ENCODE measurements around the gene ITGB8.

ITGB8 gene

DNA sequence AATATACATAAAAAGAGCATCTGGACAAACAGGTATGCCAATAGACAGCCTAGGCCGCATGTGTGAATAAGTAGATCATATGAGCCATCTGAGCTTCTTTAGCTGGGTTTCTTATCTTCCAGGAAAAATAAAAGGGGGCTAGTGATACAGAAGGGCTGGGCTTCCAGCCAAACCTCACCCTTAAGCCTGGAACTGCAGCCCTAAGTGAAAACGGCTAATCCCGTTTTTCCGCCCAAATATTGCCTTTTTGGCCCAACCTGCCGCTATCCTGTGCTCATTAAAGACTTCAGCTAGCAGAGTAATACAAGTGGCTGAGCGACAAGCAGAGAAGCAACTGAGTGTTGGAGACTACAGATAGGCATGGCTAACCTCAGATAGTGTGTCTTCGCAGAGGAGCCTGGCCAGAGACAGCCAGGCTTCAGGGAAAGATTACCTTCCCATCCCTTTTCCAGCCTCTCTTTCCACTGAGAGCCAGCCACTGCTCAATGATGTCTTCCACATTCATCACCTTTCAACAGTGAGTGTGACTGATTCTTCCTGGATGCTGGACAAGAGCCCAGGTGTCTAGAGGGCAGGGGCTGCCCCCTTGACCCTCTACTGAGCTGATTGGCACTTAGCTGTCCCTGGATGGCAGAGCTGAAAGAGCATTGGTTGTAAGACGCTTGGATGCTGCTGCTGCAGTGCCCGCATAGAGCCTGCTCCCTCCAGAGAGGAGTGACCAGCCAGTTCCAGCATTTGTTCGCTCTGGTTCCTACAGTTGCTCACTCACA is 108.9 kb downstream of the ITGB8 start:
- no peak overlapping the region for H2BK5ac ChIP-seq (ENCODE audit: low read length)
- no peaks in the 10 kb centered on the region for H3K27me3 ChIP-seq (ENCODE audit: insufficient read depth, low read length, poor library complexity)
- DNase-seq, result peak; percentile 42
- H2BK15ac ChIP-seq (replicated peaks; ENCODE audit: low read depth), result no peak overlapping the region
- H3K56ac ChIP-seq (ENCODE audit: low read length), result peak overlapping the region; percentile 25
- H3K4me2 ChIP-seq (ENCODE audit: low read length), result no peak overlapping the region
- H3K79me2 ChIP-seq (ENCODE audit: control insufficient read depth, insufficient read depth, low read length), result no peaks in the 10 kb centered on the region
- no peaks in the 10 kb centered on the region for H3K79me1 ChIP-seq (ENCODE audit: low read length)
- H3K4ac ChIP-seq (ENCODE audit: low read depth, low read length), result no peak overlapping the region
- H4K8ac ChIP-seq (ENCODE audit: low read depth, low read length), result no peak overlapping the region
- H3K23ac ChIP-seq (ENCODE audit: low read length), result peak overlapping the region; percentile 45
- H4K5ac ChIP-seq (ENCODE audit: low read length), result no peak overlapping the region
- H3K27ac ChIP-seq (ENCODE audit: low read depth, low read length), result no peak overlapping the region
- H3K4me1 ChIP-seq (ENCODE audit: control insufficient read depth, low read depth, low read length), result peaks cover 2% of the 10 kb centered on the region
- no peak overlapping the region for H3K18ac ChIP-seq (ENCODE audit: low read length)
- no peak overlapping the region for H2BK120ac ChIP-seq (ENCODE audit: low read depth, low read length)
- WGBS (ENCODE audit: extremely low coverage, insufficient coverage, low lambda C conversion rate), result no CpG with 5 or more reads among the region's 10 CpGs
- no peaks in the 10 kb centered on the region for H3K36me3 ChIP-seq (ENCODE audit: control insufficient read depth, insufficient read depth, low read length)
- H2AK5ac ChIP-seq (ENCODE audit: low read length), result no peak overlapping the region
- H3K9ac ChIP-seq (ENCODE audit: low read length), result no peak overlapping the region
- no peak overlapping the region for H3K4me3 ChIP-seq (ENCODE audit: low read length)

DNA sequence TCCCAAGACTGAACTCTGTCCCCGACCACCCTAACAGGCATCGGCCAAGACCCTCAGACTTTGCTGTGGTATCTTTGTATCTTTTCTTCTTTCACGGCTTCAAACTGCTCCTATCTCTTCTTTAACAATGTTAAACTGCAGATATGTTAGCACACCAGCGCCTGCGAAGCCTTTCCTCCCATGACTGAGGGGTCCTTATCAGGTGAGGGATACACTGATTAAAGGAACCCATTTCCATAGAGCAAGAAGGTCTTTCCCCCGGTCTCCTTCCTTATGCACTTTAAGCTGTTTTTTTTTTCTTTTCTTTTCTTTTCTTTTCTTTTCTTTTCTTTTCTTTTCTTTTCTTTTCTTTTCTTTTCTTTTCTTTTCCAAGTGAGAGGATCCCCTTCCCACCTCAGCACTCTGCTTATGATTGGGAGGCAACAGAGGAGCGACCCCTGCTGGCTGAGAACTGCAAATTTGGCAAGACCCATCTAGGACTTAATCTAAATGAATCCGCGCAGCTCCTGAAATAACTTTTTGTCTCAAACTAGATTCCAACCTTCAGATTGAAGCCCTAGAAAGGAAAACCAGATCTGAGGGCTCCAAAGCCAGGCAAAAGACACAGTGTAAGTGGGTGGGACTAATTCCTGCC is 109.9 kb downstream of the ITGB8 start:
- no peak overlapping the region for H3K4me3 ChIP-seq (ENCODE audit: low read length)
- no peak overlapping the region for H3K4me2 ChIP-seq (ENCODE audit: low read length)
- no peaks in the 10 kb centered on the region for H3K27me3 ChIP-seq (ENCODE audit: insufficient read depth, low read length, poor library complexity)
- H3K4ac ChIP-seq (ENCODE audit: low read depth, low read length), result no peak overlapping the region
- no peak overlapping the region for H2BK15ac ChIP-seq (replicated peaks; ENCODE audit: low read depth)
- no peak overlapping the region for H4K5ac ChIP-seq (ENCODE audit: low read length)
- H3K4me1 ChIP-seq (ENCODE audit: control insufficient read depth, low read depth, low read length), result peaks cover 2% of the 10 kb centered on the region
- no peaks in the 10 kb centered on the region for H3K79me2 ChIP-seq (ENCODE audit: control insufficient read depth, insufficient read depth, low read length)
- peak; percentile 83 for DNase-seq
- H2AK5ac ChIP-seq (ENCODE audit: low read length), result no peak overlapping the region
- no peak overlapping the region for H3K23ac ChIP-seq (ENCODE audit: low read length)
- H3K18ac ChIP-seq (ENCODE audit: low read length), result no peak overlapping the region
- H3K27ac ChIP-seq (ENCODE audit: low read depth, low read length), result no peak overlapping the region
- H2BK120ac ChIP-seq (ENCODE audit: low read depth, low read length), result no peak overlapping the region
- peak overlapping the region; percentile 44 for H3K56ac ChIP-seq (ENCODE audit: low read length)
- no CpG with 5 or more reads among the region's 9 CpGs for WGBS (ENCODE audit: extremely low coverage, insufficient coverage, low lambda C conversion rate)
- H2BK5ac ChIP-seq (ENCODE audit: low read length), result peak overlapping the region; percentile 54
- H3K9ac ChIP-seq (ENCODE audit: low read length), result no peak overlapping the region
- H3K79me1 ChIP-seq (ENCODE audit: low read length), result no peaks in the 10 kb centered on the region
- no peak overlapping the region for H4K8ac ChIP-seq (ENCODE audit: low read depth, low read length)
- H3K36me3 ChIP-seq (ENCODE audit: control insufficient read depth, insufficient read depth, low read length), result no peaks in the 10 kb centered on the region

DNA sequence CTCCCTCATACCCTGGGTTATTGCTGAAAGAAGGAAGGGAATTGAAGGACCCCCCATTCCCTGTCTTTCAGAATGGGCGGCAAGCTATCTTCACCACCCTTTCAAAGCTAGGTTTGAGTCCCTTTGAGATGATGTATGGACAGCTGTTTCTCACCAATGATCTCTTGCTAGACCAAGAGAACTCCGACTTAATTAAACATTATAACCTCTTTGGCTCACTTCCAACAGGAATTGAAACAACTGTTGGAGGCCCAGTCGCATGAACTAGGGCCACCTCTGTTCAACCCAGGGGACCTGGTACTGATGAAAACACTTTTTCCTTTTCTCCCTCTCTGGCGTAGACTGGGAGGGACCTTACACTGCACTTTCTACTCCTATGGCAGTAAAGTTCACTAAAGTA is 110.6 kb downstream of the ITGB8 start:
- no CpG with 5 or more reads among the region's 4 CpGs for WGBS (ENCODE audit: extremely low coverage, insufficient coverage, low lambda C conversion rate)
- no peak overlapping the region for H4K8ac ChIP-seq (ENCODE audit: low read depth, low read length)
- no peak overlapping the region for H4K5ac ChIP-seq (ENCODE audit: low read length)
- no peak overlapping the region for H3K18ac ChIP-seq (ENCODE audit: low read length)
- H2BK120ac ChIP-seq (ENCODE audit: low read depth, low read length), result no peak overlapping the region
- no peaks in the 10 kb centered on the region for H3K79me2 ChIP-seq (ENCODE audit: control insufficient read depth, insufficient read depth, low read length)
- H3K56ac ChIP-seq (ENCODE audit: low read length), result no peak overlapping the region
- H2AK5ac ChIP-seq (ENCODE audit: low read length), result no peak overlapping the region
- H3K9ac ChIP-seq (ENCODE audit: low read length), result no peak overlapping the region
- no peak overlapping the region for H3K4me2 ChIP-seq (ENCODE audit: low read length)
- DNase-seq, result no peak
- H3K27ac ChIP-seq (ENCODE audit: low read depth, low read length), result no peak overlapping the region
- no peak overlapping the region for H3K23ac ChIP-seq (ENCODE audit: low read length)
- no peaks in the 10 kb centered on the region for H3K36me3 ChIP-seq (ENCODE audit: control insufficient read depth, insufficient read depth, low read length)
- no peak overlapping the region for H3K4me3 ChIP-seq (ENCODE audit: low read length)
- H3K4me1 ChIP-seq (ENCODE audit: control insufficient read depth, low read depth, low read length), result peaks cover 2% of the 10 kb centered on the region
- no peak overlapping the region for H2BK5ac ChIP-seq (ENCODE audit: low read length)
- no peaks in the 10 kb centered on the region for H3K79me1 ChIP-seq (ENCODE audit: low read length)
- H2BK15ac ChIP-seq (replicated peaks; ENCODE audit: low read depth), result no peak overlapping the region
- no peaks in the 10 kb centered on the region for H3K27me3 ChIP-seq (ENCODE audit: insufficient read depth, low read length, poor library complexity)
- H3K4ac ChIP-seq (ENCODE audit: low read depth, low read length), result no peak overlapping the region

DNA sequence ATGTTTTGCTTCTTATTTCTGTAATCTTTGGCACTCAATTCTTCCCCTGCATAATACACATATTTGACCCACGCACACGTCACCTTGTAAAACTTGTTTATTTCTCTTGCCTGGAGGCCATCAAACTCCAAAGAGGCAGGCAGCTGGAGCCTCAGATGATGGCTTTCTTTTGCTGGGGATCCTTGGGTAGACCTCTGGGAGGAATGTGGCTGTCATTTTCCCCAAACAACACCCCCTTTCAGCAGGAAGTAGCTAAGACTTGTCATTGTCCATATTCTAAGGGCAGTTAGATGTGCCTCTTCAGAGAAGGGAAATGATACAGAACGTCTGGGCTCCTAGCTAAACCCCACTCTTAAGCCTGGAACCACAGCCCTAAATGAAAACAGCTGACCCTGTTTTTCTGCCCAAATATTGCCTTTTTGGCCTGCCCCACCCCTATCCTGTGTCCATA is 111.3 kb downstream of the ITGB8 start:
- H2BK15ac ChIP-seq (replicated peaks; ENCODE audit: low read depth), result no peak overlapping the region
- H3K79me1 ChIP-seq (ENCODE audit: low read length), result no peaks in the 10 kb centered on the region
- no peak overlapping the region for H3K56ac ChIP-seq (ENCODE audit: low read length)
- H3K23ac ChIP-seq (ENCODE audit: low read length), result no peak overlapping the region
- H3K27ac ChIP-seq (ENCODE audit: low read depth, low read length), result no peak overlapping the region
- H2BK5ac ChIP-seq (ENCODE audit: low read length), result no peak overlapping the region
- H3K27me3 ChIP-seq (ENCODE audit: insufficient read depth, low read length, poor library complexity), result no peaks in the 10 kb centered on the region
- no peak overlapping the region for H3K4me3 ChIP-seq (ENCODE audit: low read length)
- H4K5ac ChIP-seq (ENCODE audit: low read length), result no peak overlapping the region
- no peak overlapping the region for H2AK5ac ChIP-seq (ENCODE audit: low read length)
- no peak overlapping the region for H2BK120ac ChIP-seq (ENCODE audit: low read depth, low read length)
- no CpG with 5 or more reads among the region's 3 CpGs for WGBS (ENCODE audit: extremely low coverage, insufficient coverage, low lambda C conversion rate)
- DNase-seq, result no peak
- H3K36me3 ChIP-seq (ENCODE audit: control insufficient read depth, insufficient read depth, low read length), result no peaks in the 10 kb centered on the region
- no peak overlapping the region for H3K4ac ChIP-seq (ENCODE audit: low read depth, low read length)
- no peaks in the 10 kb centered on the region for H3K79me2 ChIP-seq (ENCODE audit: control insufficient read depth, insufficient read depth, low read length)
- peaks cover 2% of the 10 kb centered on the region for H3K4me1 ChIP-seq (ENCODE audit: control insufficient read depth, low read depth, low read length)
- no peak overlapping the region for H3K18ac ChIP-seq (ENCODE audit: low read length)
- no peak overlapping the region for H4K8ac ChIP-seq (ENCODE audit: low read depth, low read length)
- no peak overlapping the region for H3K4me2 ChIP-seq (ENCODE audit: low read length)
- no peak overlapping the region for H3K9ac ChIP-seq (ENCODE audit: low read length)

DNA sequence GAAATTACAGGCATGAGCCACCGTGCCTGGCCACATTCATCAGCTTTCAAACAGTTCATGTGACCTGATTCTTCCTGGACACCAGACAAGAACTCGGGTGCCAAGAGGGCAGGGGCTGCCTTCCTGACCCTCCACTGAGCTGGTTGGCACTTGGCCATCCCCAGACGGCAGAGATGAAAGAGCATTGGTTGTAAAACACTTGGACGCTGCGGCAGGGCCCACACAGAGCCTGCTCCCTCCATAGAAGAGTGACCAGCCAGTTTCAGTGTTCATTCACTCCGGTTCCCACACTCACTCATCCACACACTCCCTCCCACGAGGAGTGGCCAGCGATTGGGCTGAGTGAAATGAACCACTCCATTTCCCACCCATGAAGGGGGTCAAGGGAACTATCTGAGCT is 112.3 kb downstream of the ITGB8 start:
- peaks cover 2% of the 10 kb centered on the region for H3K4me1 ChIP-seq (ENCODE audit: control insufficient read depth, low read depth, low read length)
- H4K8ac ChIP-seq (ENCODE audit: low read depth, low read length), result no peak overlapping the region
- no peak overlapping the region for H2AK5ac ChIP-seq (ENCODE audit: low read length)
- H3K36me3 ChIP-seq (ENCODE audit: control insufficient read depth, insufficient read depth, low read length), result no peaks in the 10 kb centered on the region
- H3K4ac ChIP-seq (ENCODE audit: low read depth, low read length), result no peak overlapping the region
- H3K4me3 ChIP-seq (ENCODE audit: low read length), result no peak overlapping the region
- H4K5ac ChIP-seq (ENCODE audit: low read length), result no peak overlapping the region
- no peak overlapping the region for H3K27ac ChIP-seq (ENCODE audit: low read depth, low read length)
- H3K18ac ChIP-seq (ENCODE audit: low read length), result no peak overlapping the region
- WGBS (ENCODE audit: extremely low coverage, insufficient coverage, low lambda C conversion rate), result no CpG with 5 or more reads among the region's 8 CpGs
- DNase-seq, result no peak
- no peaks in the 10 kb centered on the region for H3K27me3 ChIP-seq (ENCODE audit: insufficient read depth, low read length, poor library complexity)
- H3K79me1 ChIP-seq (ENCODE audit: low read length), result no peaks in the 10 kb centered on the region
- no peak overlapping the region for H3K9ac ChIP-seq (ENCODE audit: low read length)
- no peak overlapping the region for H2BK5ac ChIP-seq (ENCODE audit: low read length)
- H3K23ac ChIP-seq (ENCODE audit: low read length), result no peak overlapping the region
- H2BK15ac ChIP-seq (replicated peaks; ENCODE audit: low read depth), result no peak overlapping the region
- no peak overlapping the region for H3K56ac ChIP-seq (ENCODE audit: low read length)
- no peak overlapping the region for H3K4me2 ChIP-seq (ENCODE audit: low read length)
- H3K79me2 ChIP-seq (ENCODE audit: control insufficient read depth, insufficient read depth, low read length), result no peaks in the 10 kb centered on the region
- H2BK120ac ChIP-seq (ENCODE audit: low read depth, low read length), result no peak overlapping the region
